Esophagus squamous epithelium (tissue), 4 donors: ENCODE measurements around the gene BAG2.

Experiments
- CTCF ChIP-seq, 6 experiments: fragments of 450-650 bp in 4 of 6; fragments of 200-600 bp in 2 of 6; sonication (generic) in 2 of 6; IDR thresholded peaks; one replicate each; pipeline ENCODE4 v1.5.1; 2016 to 2019; ENCODE audit warnings: antibody characterized with exemption in 6 of 6, mild to moderate bottlenecking in 4 of 6, moderate library complexity in 4 of 6
- POLR2A ChIP-seq, 4 donors: fragments of 450-650 bp; IDR thresholded peaks; one replicate each; pipeline ENCODE4 v1.6.1; 2017; ENCODE audit warnings: antibody characterized with exemption in 4 of 4, mild to moderate bottlenecking in 4 of 4, moderate library complexity in 3 of 4

GRCh38 chr6:57210060-57210459, 37.9 kb downstream of the BAG2 start:
- no peak for TF ChIP-seq CTCF (IDR thresholded peaks at IDR 0.05)
- TF ChIP-seq POLR2A (IDR thresholded peaks at IDR 0.05): no peak
